Stimulated activated CD8-positive, alpha-beta memory T cell treated with anti-CD3 and anti-CD28 coated beads, Interleukin-7, amount 100 ng/mL, for 4 hours (primary cell): ENCODE results near the gene HEXD.

ENCODE experiments used
- DNase-seq, 2 donors: peaks; one replicate each; pipeline ENCODE4 v3.0.0-alpha.2; 2020; ENCODE audit warnings: low read depth in 2 of 2

Gene HEXD

GRCh38 chr17:82489851-82490511 is 71.8 kb downstream of the HEXD start:
- no peak for DNase-seq

GRCh38 chr17:82490512-82491195 is 72.5 kb downstream of the HEXD start:
- DNase-seq: no peak

- no peak for DNase-seq
Observed at GRCh38 chr17:82491196-82491530, 73.0 kb downstream of the HEXD start.

- no peak for DNase-seq
Observed at GRCh38 chr17:82491533-82491932, 73.4 kb downstream of the HEXD start.
